T-helper 9 cell (primary cell): Measurements from ENCODE around the gene OXCT1.
"Not testable (repeated sequence)": the region's sequence is repeated elsewhere in the genome, so short reads cannot be mapped to it uniquely, and the experiment has no call there.

ENCODE experiments used
- DNase-seq: peaks from one replicate; pipeline ENCODE4 v3.0.0-alpha.2; 2020

OXCT1 gene

GRCh38 chr5:41871852-41872251, 1.6 kb upstream of the OXCT1 start:
- no peak for DNase-seq

- no peak for DNase-seq
Observed at GRCh38 chr5:41870627-41871048, 413 bp upstream of the OXCT1 start.

- DNase-seq = peak; percentile 8
Observed at GRCh38 chr5:41869151-41869723, 988 bp downstream of the OXCT1 start.

GRCh38 chr5:41863871-41864486, 6.2 kb downstream of the OXCT1 start:
- DNase-seq = no peak

GRCh38 chr5:41858890-41859289, 11.3 kb downstream of the OXCT1 start:
- no peak for DNase-seq

- DNase-seq = no peak
Observed at GRCh38 chr5:41857989-41858388, 12.2 kb downstream of the OXCT1 start.

GRCh38 chr5:41856644-41857491, 13.4 kb downstream of the OXCT1 start:
- DNase-seq = peak; percentile 31

- no peak for DNase-seq
Observed at GRCh38 chr5:41852293-41852692, 17.9 kb downstream of the OXCT1 start.

GRCh38 chr5:41851116-41851515, 19.1 kb downstream of the OXCT1 start:
- no peak for DNase-seq

GRCh38 chr5:41848983-41849382, 21.2 kb downstream of the OXCT1 start:
- DNase-seq = no peak

GRCh38 chr5:41845751-41846150, 24.5 kb downstream of the OXCT1 start:
- not testable (repeated sequence) for DNase-seq

GRCh38 chr5:41844502-41844901, 25.7 kb downstream of the OXCT1 start:
- no peak for DNase-seq

GRCh38 chr5:41843456-41844370, 26.5 kb downstream of the OXCT1 start:
- no peak for DNase-seq

GRCh38 chr5:41842777-41843176, 27.4 kb downstream of the OXCT1 start:
- no peak for DNase-seq

- DNase-seq = no peak
Observed at GRCh38 chr5:41841325-41841724, 28.9 kb downstream of the OXCT1 start.

GRCh38 chr5:41840251-41840650, 30.0 kb downstream of the OXCT1 start:
- DNase-seq = no peak

- no peak for DNase-seq
Observed at GRCh38 chr5:41837793-41838192, 32.4 kb downstream of the OXCT1 start.

GRCh38 chr5:41835645-41836044, 34.6 kb downstream of the OXCT1 start:
- no peak for DNase-seq

- DNase-seq = no peak
Observed at GRCh38 chr5:41834506-41834905, 35.7 kb downstream of the OXCT1 start.

- no peak for DNase-seq
Observed at GRCh38 chr5:41832430-41832829, 37.8 kb downstream of the OXCT1 start.

GRCh38 chr5:41831155-41831554, 39.1 kb downstream of the OXCT1 start:
- no peak for DNase-seq

- DNase-seq = no peak
Observed at GRCh38 chr5:41827792-41828191, 42.4 kb downstream of the OXCT1 start.

- DNase-seq = no peak
Observed at GRCh38 chr5:41822036-41822435, 48.2 kb downstream of the OXCT1 start.
